ENCODE results near the gene ECE2. TPM values are rescaled to one million over a fixed set of nuclear protein-coding genes. Genes with fewer than 3 reads are reported as not detected.

ECE2 gene
- total RNA-seq, 1 experiment from 2014 or later, result not detected

- no peaks in the 10 kb centered on the region for H3K27me3 ChIP-seq (ENCODE audit: control insufficient read depth, insufficient read depth, low read length)
- peaks cover 88% of the 10 kb centered on the region for H3K36me3 ChIP-seq (replicated peaks; ENCODE audit: control insufficient read depth, insufficient read depth, low read length)
Observed at GRCh38 chr3:184323696-184324095, 47.9 kb downstream of the ECE2 start.

GRCh38 chr3:184325269-184325668, 49.4 kb downstream of the ECE2 start:
- DNase-seq, result peak; percentile 11
- H3K4me3 ChIP-seq (ENCODE audit: insufficient read depth, low read depth, low read length), result no peak overlapping the region
- H3K27me3 ChIP-seq (ENCODE audit: control insufficient read depth, insufficient read depth, low read length), result no peaks in the 10 kb centered on the region
- H3K36me3 ChIP-seq (replicated peaks; ENCODE audit: control insufficient read depth, insufficient read depth, low read length), result peaks cover 88% of the 10 kb centered on the region

More at GRCh38 chr3:184323696-184324095, 47.9 kb downstream of the ECE2 start:
- no peak overlapping the region for H3K4me3 ChIP-seq (ENCODE audit: insufficient read depth, low read depth, low read length)
- peak; percentile 19 for DNase-seq

- DNase-seq, result peak; percentile 19
- peaks cover 86% of the 10 kb centered on the region for H3K36me3 ChIP-seq (replicated peaks; ENCODE audit: control insufficient read depth, insufficient read depth, low read length)
Observed at GRCh38 chr3:184325715-184326369, 50.0 kb downstream of the ECE2 start.

GRCh38 chr3:184327171-184327570, 51.3 kb downstream of the ECE2 start:
- Histone ChIP-seq H3K27me3 (ENCODE audit: control insufficient read depth, insufficient read depth, low read length) (no peaks in the 10 kb centered on the region), H3K36me3 (replicated peaks; ENCODE audit: control insufficient read depth, insufficient read depth, low read length) (peaks cover 87% of the 10 kb centered on the region), H3K4me3 (ENCODE audit: insufficient read depth, low read depth, low read length) (no peak overlapping the region)
- DNase-seq, result peak; percentile 45

More at GRCh38 chr3:184325715-184326369, 50.0 kb downstream of the ECE2 start:
- no peak overlapping the region for H3K4me3 ChIP-seq (ENCODE audit: insufficient read depth, low read depth, low read length)
- no peaks in the 10 kb centered on the region for H3K27me3 ChIP-seq (ENCODE audit: control insufficient read depth, insufficient read depth, low read length)

- peaks cover 86% of the 10 kb centered on the region for H3K36me3 ChIP-seq (replicated peaks; ENCODE audit: control insufficient read depth, insufficient read depth, low read length)
- no peak for DNase-seq
- H3K4me3 ChIP-seq (ENCODE audit: insufficient read depth, low read depth, low read length), result no peak overlapping the region
- H3K27me3 ChIP-seq (ENCODE audit: control insufficient read depth, insufficient read depth, low read length), result no peaks in the 10 kb centered on the region
Observed at GRCh38 chr3:184328516-184328915, 52.7 kb downstream of the ECE2 start.

GRCh38 chr3:184332370-184333090, 56.7 kb downstream of the ECE2 start:
- Histone ChIP-seq H3K27me3 (ENCODE audit: control insufficient read depth, insufficient read depth, low read length) (no peaks in the 10 kb centered on the region), H3K36me3 (replicated peaks; ENCODE audit: control insufficient read depth, insufficient read depth, low read length) (peaks cover 55% of the 10 kb centered on the region), H3K4me3 (ENCODE audit: insufficient read depth, low read depth, low read length) (no peak overlapping the region)
- no peak for DNase-seq

GRCh38 chr3:184333190-184333589, 57.4 kb downstream of the ECE2 start:
- no peak overlapping the region for H3K4me3 ChIP-seq (ENCODE audit: insufficient read depth, low read depth, low read length)
- no peak for DNase-seq
- H3K36me3 ChIP-seq (replicated peaks; ENCODE audit: control insufficient read depth, insufficient read depth, low read length), result peaks cover 49% of the 10 kb centered on the region
- H3K27me3 ChIP-seq (ENCODE audit: control insufficient read depth, insufficient read depth, low read length), result no peaks in the 10 kb centered on the region

- peaks cover 44% of the 10 kb centered on the region for H3K36me3 ChIP-seq (replicated peaks; ENCODE audit: control insufficient read depth, insufficient read depth, low read length)
- H3K4me3 ChIP-seq (ENCODE audit: insufficient read depth, low read depth, low read length), result no peak overlapping the region
- DNase-seq, result no peak
- H3K27me3 ChIP-seq (ENCODE audit: control insufficient read depth, insufficient read depth, low read length), result no peaks in the 10 kb centered on the region
Observed at GRCh38 chr3:184333700-184334099, 57.9 kb downstream of the ECE2 start.

GRCh38 chr3:184334470-184335158, 58.8 kb downstream of the ECE2 start:
- no peaks in the 10 kb centered on the region for H3K27me3 ChIP-seq (ENCODE audit: control insufficient read depth, insufficient read depth, low read length)
- no peak for DNase-seq
- H3K4me3 ChIP-seq (ENCODE audit: insufficient read depth, low read depth, low read length), result no peak overlapping the region
- peaks cover 38% of the 10 kb centered on the region for H3K36me3 ChIP-seq (replicated peaks; ENCODE audit: control insufficient read depth, insufficient read depth, low read length)

- Histone ChIP-seq H3K4me3 (ENCODE audit: insufficient read depth, low read depth, low read length) (no peak overlapping the region), H3K27me3 (ENCODE audit: control insufficient read depth, insufficient read depth, low read length) (no peaks in the 10 kb centered on the region), H3K36me3 (replicated peaks; ENCODE audit: control insufficient read depth, insufficient read depth, low read length) (peaks cover 35% of the 10 kb centered on the region)
- no peak for DNase-seq
Observed at GRCh38 chr3:184335291-184335660, 59.5 kb downstream of the ECE2 start.

- DNase-seq, result peak; percentile 99
- peak overlapping the region; percentile 94 for H3K4me3 ChIP-seq (ENCODE audit: insufficient read depth, low read depth, low read length)
Observed at GRCh38 chr3:184335661-184336546, 60.1 kb downstream of the ECE2 start.

GRCh38 chr3:184336547-184337398, 61.0 kb downstream of the ECE2 start:
- Histone ChIP-seq H3K27me3 (ENCODE audit: control insufficient read depth, insufficient read depth, low read length) (no peaks in the 10 kb centered on the region), H3K36me3 (replicated peaks; ENCODE audit: control insufficient read depth, insufficient read depth, low read length) (peaks cover 25% of the 10 kb centered on the region), H3K4me3 (ENCODE audit: insufficient read depth, low read depth, low read length) (peak overlapping the region; percentile 94)
- DNase-seq, result peak; percentile 81

More at GRCh38 chr3:184335661-184336546, 60.1 kb downstream of the ECE2 start:
- Histone ChIP-seq H3K36me3 (replicated peaks; ENCODE audit: control insufficient read depth, insufficient read depth, low read length) (peaks cover 32% of the 10 kb centered on the region), H3K27me3 (ENCODE audit: control insufficient read depth, insufficient read depth, low read length) (no peaks in the 10 kb centered on the region)

- Histone ChIP-seq H3K27me3 (ENCODE audit: control insufficient read depth, insufficient read depth, low read length) (no peaks in the 10 kb centered on the region), H3K4me3 (ENCODE audit: insufficient read depth, low read depth, low read length) (peak within 1 kb of the TSS; percentile 94), H3K36me3 (replicated peaks; ENCODE audit: control insufficient read depth, insufficient read depth, low read length) (peaks cover 21% of the 10 kb centered on the region)
- no peak for DNase-seq
Observed at GRCh38 chr3:184337399-184337714, 61.5 kb downstream of the ECE2 start, which contains the start of gene FAM131A. Gene FAM131A (plus strand): TSS chr3:184337600. CDS start chr3:184337631, 31 bp downstream.
